CD4-positive, alpha-beta T cell treated with Interleukin-2 at 100 ng/mL for 4 hours (primary cell): ENCODE measurements around the gene ADTRP.

Experiments used
- DNase-seq: peaks from one replicate; pipeline ENCODE4 v3.0.0-alpha.2; 2020; ENCODE audit warnings: low spot score

ADTRP gene

DNA sequence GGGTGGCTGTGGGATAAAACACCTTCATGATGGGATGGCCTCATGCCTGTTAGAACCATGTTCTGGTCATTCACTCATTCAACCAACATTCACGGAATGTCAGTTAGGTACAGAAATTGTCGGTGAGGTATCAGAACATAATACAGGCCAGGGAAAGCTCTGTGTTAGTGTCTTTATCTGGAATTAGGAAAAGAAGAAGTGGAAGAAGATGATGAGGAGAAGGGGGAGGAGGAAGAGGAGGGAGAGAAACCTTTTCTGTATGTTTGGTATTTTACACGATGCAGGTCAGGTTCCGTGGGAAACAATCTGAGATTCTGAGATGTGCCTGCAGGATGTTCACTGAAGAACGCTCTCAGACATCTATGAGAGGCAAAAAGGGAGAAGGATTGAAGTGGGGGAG, 5.6 kb downstream of the ADTRP start:
- no peak for DNase-seq

DNA sequence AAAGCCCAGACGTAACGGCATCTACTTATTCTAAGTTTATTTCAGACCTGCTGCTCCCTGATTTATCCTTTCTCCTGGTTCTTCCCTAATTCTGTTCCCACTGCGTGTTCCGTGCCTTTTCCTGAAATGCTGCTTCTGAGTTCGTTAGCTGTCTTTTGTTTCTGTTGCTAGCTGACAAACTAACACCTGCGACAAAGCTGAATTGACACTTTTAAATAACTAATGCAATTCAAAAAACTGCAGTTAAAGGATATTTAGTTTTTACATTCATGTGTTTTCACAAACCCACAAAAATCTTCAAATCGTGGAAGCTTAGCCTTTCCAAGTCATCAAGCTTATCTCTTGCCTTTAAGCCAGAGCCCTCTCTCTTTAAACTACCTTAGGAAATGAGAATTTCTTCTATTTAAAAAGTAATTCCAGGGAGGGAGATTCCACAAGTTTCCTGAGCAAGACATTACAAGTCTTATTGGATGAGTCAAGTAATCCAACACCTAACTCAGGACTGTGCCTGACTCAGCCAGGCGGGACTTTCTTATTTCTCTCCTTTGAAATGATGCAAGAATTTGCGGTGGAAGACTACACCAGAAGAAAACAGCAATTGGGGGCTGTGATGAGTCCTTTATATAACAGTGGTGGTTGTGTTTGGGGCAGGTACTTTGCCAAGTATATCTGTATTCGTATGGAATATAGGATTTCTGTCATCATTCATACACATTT, 6.3 kb downstream of the ADTRP start:
- DNase-seq, result no peak

DNA sequence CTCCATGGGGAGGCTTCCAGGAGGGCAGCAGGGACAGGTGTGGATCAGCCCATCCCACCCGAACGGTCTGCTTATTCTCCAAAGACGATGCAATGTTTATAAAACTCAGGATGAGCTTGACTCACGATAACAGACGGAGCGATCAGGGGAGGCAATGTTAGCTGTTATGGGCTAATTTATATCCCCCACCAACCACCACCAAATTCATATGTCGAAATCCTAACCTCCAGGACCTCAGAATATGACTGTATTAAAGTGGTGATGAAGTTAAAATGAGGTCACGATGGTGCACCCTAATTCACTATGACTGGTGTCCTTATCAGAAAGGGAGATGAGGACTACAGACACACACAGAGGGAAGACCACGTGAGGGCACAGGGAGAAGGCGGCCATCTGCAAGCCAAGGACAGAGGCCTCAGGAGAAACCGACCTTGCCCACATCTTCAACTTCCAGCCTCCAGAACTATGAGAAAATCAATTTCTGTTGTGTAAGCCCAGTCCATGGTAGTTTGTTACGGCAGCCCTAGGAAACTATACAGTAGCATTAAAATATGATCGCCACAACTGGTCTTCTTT, 7.0 kb downstream of the ADTRP start:
- DNase-seq, result no peak

DNA sequence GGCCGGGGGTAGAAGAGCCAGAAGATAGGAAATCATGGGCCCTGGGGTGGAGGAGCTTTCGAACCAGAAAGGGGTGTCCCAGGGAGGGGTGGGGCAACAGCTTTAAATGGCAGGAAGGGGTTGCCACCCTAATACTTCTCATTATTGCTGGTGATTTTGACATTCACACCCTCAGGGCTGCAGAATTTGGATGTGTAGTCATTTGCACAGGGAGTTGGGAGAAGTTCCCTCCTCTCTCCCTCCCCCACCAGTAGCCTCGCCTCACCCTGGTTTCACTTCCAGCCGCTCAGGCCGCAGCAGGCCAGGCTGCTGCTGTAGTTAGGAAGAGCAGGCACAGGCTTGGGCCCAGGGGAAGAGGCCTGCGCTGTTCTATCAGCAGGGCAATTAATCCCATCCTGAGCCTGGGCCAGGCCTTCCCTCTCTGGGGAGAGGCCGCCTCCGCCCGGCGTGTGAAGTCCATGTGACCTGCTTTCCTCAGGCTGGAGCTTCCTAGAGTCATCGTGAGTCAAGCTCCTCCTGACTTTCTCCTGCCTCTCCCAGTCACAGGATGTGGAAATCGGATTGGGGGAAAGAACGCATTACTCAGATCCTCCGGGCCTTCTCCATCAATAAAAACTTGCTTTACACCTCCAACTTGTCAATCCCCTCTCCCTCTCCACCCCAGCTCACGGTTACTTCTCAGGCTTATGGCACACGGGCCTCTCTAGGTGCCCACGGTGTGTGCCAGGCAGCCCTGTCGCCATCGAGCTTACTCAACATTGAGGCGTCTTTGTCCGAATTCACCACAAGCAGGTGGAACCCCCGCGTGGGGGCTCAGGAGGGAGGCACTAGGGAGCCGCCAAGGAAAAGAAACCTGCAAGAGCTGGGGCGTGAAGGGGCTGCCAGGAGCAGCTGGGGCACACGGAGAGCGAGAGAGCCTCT, 7.8 kb downstream of the ADTRP start:
- peak; percentile 11 for DNase-seq

DNA sequence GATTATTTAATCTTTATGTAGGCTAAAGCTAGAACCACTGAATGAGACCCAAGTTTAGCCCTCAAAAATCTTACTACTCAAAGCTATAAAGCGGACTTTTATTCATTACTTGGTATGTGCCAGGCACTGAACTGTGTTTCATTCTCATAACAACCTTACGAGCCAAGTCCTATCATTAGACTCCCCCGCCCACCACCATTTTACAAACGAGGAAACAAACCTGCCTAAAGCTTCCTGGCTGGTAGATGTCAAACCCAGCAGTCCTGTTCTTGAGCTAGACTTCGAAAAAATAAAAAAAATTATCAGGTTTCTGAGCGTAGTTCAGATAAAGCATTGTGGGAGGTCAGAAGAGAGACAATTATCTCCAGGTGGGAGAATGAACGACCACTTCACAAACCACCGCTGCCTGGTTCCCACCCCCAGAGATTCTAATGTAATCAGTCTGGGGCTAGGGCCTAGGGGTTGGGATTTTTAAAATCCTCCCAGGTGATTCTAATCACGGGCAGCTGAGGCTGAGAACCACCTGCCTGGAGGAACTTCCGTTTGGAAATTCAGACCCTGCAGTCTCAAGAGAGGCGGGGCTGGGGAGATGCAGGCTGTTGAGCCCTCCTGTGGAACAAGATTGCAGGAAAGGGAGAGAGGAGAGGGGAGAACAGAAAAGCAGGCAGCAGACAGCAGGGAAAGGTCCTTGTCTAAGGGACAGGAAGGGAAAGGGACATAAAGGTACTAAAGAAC, 8.6 kb downstream of the ADTRP start:
- DNase-seq, result no peak

DNA sequence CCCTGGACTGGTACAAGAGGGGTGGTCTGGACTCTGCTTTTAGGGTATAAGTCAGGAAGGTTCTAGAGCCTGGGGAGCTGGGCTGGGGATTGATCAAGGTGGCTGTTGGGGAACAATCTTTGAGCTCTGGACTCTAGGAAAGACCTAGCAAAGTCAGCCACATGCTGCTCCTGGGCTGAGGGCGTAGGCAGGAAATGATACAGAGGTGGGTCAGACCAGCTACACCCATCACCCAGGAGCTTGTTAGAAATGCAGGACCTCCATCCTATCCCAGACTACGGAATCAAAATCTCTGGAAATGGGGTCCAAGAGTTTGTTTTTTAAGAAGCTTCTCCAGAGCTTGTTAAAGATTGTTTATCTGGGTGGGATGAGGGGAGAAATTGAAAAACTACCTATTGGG, 9.4 kb downstream of the ADTRP start:
- no peak for DNase-seq

DNA sequence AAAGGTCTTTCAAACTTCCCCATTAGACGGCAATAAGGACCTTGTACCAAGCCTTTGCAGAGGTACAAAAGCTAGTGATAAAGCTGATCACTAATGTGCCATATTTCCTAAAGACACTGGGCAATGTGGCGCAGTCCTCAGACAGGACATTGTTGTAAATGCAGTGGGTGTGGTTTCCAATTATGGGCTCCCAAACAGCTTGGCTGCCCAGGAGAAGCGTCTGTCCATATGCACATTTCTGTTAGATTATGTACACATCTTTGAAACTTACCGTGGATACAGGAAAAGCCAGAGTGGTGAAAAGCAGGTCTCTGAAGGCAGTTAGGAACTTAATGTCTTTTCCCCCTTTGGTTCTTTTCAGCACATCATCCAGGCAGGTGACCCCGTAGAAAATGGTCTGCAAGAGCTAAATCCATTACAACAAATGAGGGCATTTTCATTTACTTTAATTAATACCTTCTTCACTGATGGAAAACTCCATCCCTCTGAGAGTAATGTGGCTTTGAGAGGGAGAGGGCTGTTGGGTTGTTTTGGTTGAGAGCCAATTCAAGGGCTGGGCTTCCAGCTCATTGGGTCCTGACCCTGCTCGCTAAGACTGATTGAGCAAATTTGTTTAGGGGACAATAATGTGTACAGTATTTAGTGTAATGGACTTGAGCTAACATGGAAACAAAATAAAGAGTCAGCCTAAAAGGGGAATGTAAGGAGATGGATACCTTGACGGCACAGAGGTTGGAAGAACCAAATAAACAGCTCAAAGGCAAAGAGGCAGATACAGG, 10.4 kb downstream of the ADTRP start:
- no peak for DNase-seq

DNA sequence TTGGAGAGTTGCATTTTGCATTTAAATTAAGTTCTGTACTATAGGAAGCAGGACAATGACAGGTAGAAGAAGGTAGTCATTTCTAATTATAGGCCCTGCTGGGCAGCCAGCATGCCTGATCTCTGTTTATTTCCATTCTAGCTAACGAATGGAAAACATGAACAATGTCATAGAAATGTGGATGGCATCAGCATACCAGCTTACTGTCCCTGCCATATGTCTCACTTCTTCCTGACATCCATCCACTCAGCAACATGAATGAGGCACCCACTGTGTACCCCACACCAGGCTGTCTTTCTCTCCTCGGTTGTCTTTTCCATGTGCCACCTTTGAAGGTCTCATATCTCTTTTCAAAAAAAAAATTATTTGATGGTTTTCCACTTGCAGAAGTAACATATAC, 11.1 kb downstream of the ADTRP start:
- DNase-seq, result no peak

DNA sequence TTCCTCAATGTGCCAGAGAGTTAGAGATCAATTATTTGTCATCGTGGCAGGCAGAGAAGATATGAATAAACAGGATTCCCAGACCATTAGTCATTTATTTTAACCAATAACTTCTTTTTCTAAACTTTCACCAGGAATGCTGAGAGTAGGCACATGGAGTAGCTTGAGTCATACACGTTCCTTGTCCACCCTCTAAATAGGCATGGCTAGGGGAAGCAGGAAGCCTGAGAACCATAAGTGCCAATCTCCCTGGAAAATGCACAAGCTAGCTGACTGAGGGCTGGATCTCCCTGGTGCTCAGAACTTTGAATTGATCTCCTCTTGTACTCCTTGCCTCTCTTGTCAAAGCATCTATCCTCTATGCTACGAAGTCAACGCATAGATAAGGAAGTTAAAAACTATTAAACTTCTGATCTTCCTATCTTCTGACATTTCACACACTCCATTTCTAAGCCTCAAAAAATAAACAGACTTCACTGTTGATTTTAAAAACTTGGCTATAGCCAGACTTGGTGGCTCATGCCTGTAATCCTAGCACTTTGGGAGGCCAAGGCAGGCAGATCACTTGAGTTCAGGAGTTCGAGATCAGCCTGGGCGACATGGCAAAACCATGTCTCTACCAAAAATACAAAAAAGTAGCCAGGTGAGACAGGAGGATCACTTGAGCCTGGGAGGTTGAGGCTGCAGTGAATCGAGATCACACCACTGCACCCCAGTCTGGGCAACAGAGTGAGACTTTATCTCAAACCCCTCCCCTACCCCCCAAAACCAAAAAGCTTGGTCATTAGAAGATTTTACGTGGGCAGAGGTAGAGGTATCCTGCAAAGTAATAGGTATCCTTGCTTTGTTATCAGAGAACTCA, 11.8 kb downstream of the ADTRP start:
- DNase-seq, result no peak

DNA sequence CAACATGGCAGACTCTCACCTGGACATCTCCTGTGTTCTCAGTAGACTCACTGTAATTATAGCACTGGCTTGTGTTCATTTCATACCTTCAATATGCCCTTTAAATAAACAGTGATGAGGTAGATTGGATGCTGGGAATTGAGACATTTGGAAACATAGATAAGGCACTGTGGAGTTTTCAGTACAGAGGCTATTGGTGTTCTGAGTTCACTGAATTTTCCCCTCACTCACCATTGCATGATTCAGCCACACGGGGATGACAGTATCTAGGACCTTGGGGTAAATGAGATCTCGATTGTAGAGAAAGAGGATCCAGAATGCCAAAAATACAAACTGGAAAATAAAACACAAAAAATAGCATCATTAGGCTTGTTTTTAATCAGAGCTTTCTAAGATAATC, 12.6 kb downstream of the ADTRP start:
- no peak for DNase-seq

DNA sequence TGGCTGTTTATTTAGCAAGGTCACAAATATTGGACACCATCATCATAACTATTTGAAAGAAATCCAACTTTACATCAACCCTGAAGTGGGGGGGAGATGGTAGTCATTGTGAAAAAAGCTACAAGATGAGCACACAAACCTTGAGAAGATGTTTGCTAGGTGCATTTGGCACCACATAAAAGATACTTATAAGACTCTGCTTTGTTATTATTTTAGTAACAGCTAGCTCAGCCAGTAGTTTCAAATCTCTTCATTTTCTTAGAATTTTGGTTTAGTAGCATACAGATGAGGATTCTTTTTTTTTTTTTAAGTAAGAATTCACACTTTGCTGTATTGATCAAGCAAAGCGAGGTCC, 14.4 kb downstream of the ADTRP start:
- no peak for DNase-seq

DNA sequence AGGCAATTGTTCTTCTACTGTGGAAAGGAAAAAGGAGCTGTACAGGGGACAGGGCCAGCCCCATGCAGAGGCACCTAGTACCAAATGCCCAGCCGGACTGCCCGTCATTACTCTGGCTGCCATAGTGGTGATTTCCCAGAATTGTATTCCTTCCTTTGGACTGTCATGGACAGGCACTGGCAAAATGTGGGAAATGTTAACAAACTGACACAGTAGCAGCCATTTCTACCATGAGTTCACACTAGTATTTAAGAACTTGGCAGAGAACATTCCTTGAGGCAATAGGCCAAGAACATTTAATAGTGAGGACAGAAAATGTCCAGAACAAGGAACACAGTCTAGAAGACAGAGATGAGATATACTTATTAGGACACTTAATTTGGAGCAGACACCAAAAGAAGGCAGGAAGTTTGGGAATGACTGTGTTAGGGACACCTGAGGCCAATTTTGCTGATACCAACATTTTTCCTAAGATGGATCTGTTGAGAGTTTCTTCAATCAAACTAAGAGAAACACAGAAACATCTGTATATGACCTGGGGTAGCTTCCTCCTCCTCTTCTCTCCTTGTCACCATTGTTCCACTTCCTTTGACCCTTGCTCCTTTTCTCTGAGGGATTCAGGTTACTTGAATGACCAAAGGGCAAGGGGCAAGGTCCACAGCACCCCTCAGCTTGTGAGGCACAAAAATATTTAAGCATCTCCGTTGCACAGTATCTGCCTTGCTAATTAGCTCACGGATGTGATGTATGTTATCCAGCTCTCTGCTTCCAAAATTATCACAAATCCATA, 14.9 kb downstream of the ADTRP start:
- DNase-seq, result no peak

DNA sequence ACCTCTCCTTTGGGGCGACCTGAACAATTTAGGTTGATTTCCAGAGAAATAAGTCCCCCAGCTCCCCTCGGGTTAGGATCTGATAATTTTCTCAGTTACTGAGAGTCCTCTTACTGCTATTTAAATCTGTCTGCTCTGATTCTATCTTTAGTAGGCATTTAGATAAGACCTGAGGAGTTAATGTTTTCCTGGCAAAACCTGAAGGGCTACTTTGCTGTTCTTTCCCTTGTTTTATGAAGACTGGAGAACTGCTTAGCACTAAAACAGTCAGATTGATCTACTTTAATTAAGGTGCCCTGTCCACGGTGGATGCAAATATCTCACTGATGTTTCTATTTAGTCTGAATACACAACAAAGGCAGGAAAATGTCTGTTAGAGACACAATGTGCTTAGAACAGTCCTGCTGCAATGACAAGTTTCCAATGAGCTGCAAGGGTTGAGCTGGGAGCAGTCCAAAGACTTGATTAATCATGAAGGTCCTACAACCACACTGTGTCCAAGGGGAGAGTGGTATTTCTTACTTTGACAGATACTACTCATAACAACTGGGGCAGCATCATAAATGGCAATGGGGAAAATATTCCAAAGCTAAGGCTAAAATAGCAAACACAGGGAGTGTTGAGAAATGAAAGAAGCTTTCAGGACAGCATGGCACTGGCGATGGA, 15.7 kb downstream of the ADTRP start:
- no peak for DNase-seq

DNA sequence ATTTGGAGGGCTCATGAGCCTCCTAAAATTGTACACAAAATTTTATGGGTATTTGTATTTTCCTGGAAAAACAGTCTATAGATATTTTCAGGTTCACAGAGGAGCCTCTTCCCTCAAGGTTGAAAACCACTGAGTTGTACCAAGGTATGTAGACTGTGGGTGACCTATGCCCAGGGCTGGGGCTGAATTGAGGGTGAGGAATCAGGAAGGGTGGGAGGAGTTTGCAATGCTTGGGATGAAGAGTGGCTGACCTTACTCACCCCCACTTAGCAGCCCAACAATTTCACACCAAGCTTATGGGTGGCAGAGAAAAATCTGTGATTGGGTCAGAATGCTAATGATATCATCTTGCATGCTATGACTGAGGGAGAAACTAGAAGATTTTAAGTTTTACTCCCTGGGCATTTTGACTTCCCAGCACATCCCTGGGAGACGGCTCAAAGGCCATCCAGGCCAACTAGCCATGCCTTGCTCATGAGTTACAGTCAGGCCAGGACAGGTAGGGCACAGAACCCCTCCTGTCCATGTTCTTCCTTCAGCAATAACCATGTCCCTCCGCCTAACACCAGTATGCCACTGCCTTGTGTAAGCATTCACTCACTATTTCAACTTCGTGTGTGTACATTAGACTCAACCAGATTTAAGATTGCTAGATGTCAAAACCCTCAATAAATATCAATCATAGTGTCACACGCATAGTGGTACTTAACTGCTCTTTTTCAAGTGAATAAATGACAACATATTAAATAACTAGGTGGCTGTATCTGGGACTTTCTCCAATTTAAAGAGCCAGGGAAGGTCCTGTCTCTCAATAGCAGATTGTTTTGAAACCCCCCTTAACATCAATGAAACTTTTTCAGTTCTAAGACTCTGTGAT, 16.6 kb downstream of the ADTRP start:
- no peak for DNase-seq

DNA sequence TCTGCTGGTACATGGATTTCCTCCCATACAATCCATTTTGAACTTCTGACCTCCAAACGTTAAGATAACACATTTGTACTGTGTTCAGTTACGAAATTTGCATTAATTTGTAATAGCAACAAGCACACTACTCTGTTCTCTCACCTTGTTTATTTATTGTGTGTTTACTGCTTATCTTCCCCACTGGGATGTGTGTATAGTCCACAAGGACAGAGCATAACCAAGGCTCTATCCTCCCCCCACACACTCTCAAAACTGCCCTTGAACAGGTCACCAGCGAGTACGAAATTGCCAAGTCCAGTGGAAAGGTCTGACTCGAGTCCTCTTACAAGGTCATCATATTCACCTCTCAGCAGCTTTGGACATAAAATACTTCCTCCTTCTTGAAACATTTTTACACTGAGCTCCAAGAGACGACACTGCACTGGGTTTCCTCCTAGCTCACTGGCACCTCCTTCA, 18.6 kb downstream of the ADTRP start:
- DNase-seq, result no peak

DNA sequence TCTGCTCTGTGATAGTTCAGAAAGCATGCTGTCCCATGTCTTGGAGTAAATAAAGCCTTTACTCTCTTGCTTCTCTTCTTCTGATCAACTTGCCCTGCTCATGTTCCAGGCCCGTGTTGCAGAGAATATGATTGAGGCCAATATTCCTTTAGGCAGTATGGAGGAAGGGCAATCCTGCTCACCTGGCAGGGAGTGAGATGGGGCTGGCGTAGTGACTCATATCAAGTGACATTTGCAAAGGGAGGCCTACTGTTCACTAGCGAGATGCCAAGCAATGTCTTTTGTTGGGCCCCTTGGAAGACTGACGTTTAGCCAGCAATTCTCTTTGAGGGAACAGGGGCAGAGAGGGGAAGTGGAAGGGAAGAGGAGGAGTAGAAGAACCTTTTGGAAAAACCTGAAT, 19.7 kb downstream of the ADTRP start:
- no peak for DNase-seq

DNA sequence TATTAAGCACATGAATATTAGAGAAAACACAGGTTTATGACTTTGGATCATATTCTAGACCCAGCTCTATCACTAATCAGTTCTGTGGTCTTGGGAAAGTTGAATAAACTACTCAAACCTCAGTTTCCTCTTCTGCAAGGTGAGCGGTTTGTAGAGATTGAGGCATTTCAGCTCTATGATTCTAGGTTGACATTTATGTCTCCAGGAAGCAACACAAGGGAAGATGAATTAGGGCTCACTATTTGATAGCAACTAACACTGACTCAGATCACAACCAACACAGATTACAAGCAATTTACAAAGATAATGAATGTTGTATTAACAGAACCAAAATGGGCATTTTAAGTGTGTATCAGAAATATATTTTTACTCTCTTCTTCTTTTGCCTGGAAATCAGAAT, 21.9 kb downstream of the ADTRP start:
- no peak for DNase-seq

DNA sequence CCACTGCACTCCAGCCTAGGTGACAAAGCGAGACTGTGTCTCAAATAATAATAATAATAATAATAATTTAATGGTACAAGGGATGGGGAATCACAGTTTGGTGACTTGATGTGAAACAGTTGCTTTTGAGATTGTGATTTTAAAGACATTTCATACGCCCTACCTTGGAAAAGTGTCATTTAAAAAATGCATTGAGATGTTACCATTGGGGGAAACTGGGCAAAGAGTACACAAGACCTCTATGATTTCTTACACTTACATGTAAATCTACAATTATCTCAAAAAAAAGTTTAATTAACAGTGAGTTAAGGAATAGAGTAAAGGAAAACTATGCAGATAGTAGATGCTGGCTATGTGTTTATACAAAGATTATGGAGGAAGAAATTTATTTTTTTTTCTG, 22.3 kb downstream of the ADTRP start:
- no peak for DNase-seq
